GM19438 (cell line): ENCODE data around the gene CCDC192.

Experiments used
- ATAC-seq: cut with Tn5 transposase; IDR thresholded peaks from one replicate; pipeline ENCODE4 v1.9.1; 2021; ENCODE audit warnings: low read depth; ENCODE audit not compliant: unreplicated experiment

CCDC192 gene

GRCh38 chr5:127911619-127912018 lies 208.4 kb downstream of the CCDC192 start:
- ATAC-seq, result no peak

- no peak for ATAC-seq
These were observed 209.2 kb downstream of the CCDC192 start for GRCh38 chr5:127912411-127912810.

- ATAC-seq, result no peak
These were observed 213.8 kb downstream of the CCDC192 start for GRCh38 chr5:127916885-127917573.

GRCh38 chr5:127919006-127919796 lies 216.0 kb downstream of the CCDC192 start:
- ATAC-seq, result no peak

GRCh38 chr5:127919818-127920217 lies 216.6 kb downstream of the CCDC192 start:
- no peak for ATAC-seq

- ATAC-seq, result no peak
These were observed 217.7 kb downstream of the CCDC192 start for GRCh38 chr5:127920936-127921335.

- ATAC-seq, result no peak
These were observed 219.4 kb downstream of the CCDC192 start for GRCh38 chr5:127922603-127923002.

GRCh38 chr5:127923804-127924570 lies 220.8 kb downstream of the CCDC192 start:
- no peak for ATAC-seq

GRCh38 chr5:127924606-127925005 lies 221.4 kb downstream of the CCDC192 start:
- no peak for ATAC-seq

GRCh38 chr5:127925916-127926315 lies 222.7 kb downstream of the CCDC192 start:
- no peak for ATAC-seq

GRCh38 chr5:127926974-127927373 lies 223.8 kb downstream of the CCDC192 start:
- no peak for ATAC-seq

- ATAC-seq, result no peak
These were observed 224.9 kb downstream of the CCDC192 start for GRCh38 chr5:127928053-127928452.

GRCh38 chr5:127930311-127930710 lies 227.1 kb downstream of the CCDC192 start:
- ATAC-seq, result no peak

GRCh38 chr5:127931396-127931795 lies 228.2 kb downstream of the CCDC192 start:
- ATAC-seq, result no peak

- no peak for ATAC-seq
These were observed 230.2 kb downstream of the CCDC192 start for GRCh38 chr5:127933348-127933747.

GRCh38 chr5:127934791-127935256 lies 231.6 kb downstream of the CCDC192 start:
- ATAC-seq, result no peak

- no peak for ATAC-seq
These were observed 232.2 kb downstream of the CCDC192 start for GRCh38 chr5:127935398-127935797.

GRCh38 chr5:127936439-127936972 lies 233.3 kb downstream of the CCDC192 start:
- no peak for ATAC-seq

- no peak for ATAC-seq
These were observed 235.6 kb downstream of the CCDC192 start for GRCh38 chr5:127938746-127939145.

- ATAC-seq, result no peak
These were observed 237.7 kb downstream of the CCDC192 start for GRCh38 chr5:127940854-127941253.

GRCh38 chr5:127941646-127942045 lies 238.5 kb downstream of the CCDC192 start:
- no peak for ATAC-seq
